NCI-H774 (cell line): Measurements from ENCODE around the gene NXNL2.

Experiments used
- DNase-seq: peaks from one replicate; lab custom pipeline; 2025; lab: John Stamatoyannopoulos, UW

The NXNL2 gene

GRCh38 chr9:88531920-88532698 is 2.9 kb upstream of the NXNL2 start:
- DNase-seq: no peak

GRCh38 chr9:88533951-88534455 is 975 bp upstream of the NXNL2 start:
- DNase-seq: no peak

- DNase-seq: no peak
Observed at GRCh38 chr9:88535226-88536022, 446 bp downstream of the NXNL2 start.

- DNase-seq: no peak
Observed at GRCh38 chr9:88536023-88536324, 996 bp downstream of the NXNL2 start.

GRCh38 chr9:88536951-88537760 is 2.2 kb downstream of the NXNL2 start:
- DNase-seq: no peak

- DNase-seq: no peak
Observed at GRCh38 chr9:88537761-88538091, 2.7 kb downstream of the NXNL2 start.

GRCh38 chr9:88538311-88539085 is 3.5 kb downstream of the NXNL2 start:
- DNase-seq: no peak

- DNase-seq: no peak
Observed at GRCh38 chr9:88539246-88539645, 4.3 kb downstream of the NXNL2 start.

GRCh38 chr9:88540251-88540763 is 5.3 kb downstream of the NXNL2 start:
- DNase-seq: no peak

GRCh38 chr9:88544245-88544644 is 9.3 kb downstream of the NXNL2 start:
- DNase-seq: no peak

- no peak for DNase-seq
Observed at GRCh38 chr9:88551546-88552137, 16.7 kb downstream of the NXNL2 start.

- no peak for DNase-seq
Observed at GRCh38 chr9:88553350-88553749, 18.4 kb downstream of the NXNL2 start.

GRCh38 chr9:88555268-88555980 is 20.4 kb downstream of the NXNL2 start:
- DNase-seq: no peak

GRCh38 chr9:88559661-88560060 is 24.7 kb downstream of the NXNL2 start:
- DNase-seq: no peak

GRCh38 chr9:88567870-88568269 is 32.9 kb downstream of the NXNL2 start:
- DNase-seq: no peak

GRCh38 chr9:88571419-88571818 is 36.4 kb downstream of the NXNL2 start:
- DNase-seq: no peak

GRCh38 chr9:88572684-88573083 is 37.7 kb downstream of the NXNL2 start:
- DNase-seq: no peak

GRCh38 chr9:88574953-88575352 is 40.0 kb downstream of the NXNL2 start:
- DNase-seq: no peak

- DNase-seq: no peak
Observed at GRCh38 chr9:88577256-88578120, 42.5 kb downstream of the NXNL2 start.
